C1 segment of cervical spinal cord (tissue), 14 donors: ENCODE measurements around the gene ISL2.

Experiments
- DNase-seq, 14 donors: peaks; one replicate each; lab custom pipeline; 2025; lab: John Stamatoyannopoulos, UW

ISL2 gene

DNA sequence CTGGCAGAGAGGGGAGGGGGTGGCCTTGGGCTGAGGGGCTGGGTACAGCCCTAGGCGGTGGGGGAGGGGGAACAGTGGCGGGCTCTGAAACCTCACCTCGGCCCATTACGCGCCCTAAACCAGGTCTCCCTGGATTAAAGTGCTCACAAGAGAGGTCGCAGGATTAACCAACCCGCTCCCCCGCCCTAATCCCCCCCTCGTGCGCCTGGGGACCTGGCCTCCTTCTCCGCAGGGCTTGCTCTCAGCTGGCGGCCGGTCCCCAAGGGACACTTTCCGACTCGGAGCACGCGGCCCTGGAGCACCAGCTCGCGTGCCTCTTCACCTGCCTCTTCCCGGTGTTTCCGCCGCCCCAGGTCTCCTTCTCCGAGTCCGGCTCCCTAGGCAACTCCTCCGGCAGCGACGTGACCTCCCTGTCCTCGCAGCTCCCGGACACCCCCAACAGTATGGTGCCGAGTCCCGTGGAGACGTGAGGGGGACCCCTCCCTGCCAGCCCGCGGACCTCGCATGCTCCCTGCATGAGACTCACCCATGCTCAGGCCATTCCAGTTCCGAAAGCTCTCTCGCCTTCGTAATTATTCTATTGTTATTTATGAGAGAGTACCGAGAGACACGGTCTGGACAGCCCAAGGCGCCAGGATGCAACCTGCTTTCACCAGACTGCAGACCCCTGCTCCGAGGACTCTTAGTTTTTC lies 4.9 kb downstream of the ISL2 start:
- DNase-seq, result no peak

GRCh38 chr15:76342058-76342381 lies 5.4 kb downstream of the ISL2 start:
- DNase-seq, result no peak

- no peak for DNase-seq
Observed at GRCh38 chr15:76342382-76343201, 6.0 kb downstream of the ISL2 start.

GRCh38 chr15:76343313-76343996 lies 6.9 kb downstream of the ISL2 start:
- DNase-seq, result no peak

DNA sequence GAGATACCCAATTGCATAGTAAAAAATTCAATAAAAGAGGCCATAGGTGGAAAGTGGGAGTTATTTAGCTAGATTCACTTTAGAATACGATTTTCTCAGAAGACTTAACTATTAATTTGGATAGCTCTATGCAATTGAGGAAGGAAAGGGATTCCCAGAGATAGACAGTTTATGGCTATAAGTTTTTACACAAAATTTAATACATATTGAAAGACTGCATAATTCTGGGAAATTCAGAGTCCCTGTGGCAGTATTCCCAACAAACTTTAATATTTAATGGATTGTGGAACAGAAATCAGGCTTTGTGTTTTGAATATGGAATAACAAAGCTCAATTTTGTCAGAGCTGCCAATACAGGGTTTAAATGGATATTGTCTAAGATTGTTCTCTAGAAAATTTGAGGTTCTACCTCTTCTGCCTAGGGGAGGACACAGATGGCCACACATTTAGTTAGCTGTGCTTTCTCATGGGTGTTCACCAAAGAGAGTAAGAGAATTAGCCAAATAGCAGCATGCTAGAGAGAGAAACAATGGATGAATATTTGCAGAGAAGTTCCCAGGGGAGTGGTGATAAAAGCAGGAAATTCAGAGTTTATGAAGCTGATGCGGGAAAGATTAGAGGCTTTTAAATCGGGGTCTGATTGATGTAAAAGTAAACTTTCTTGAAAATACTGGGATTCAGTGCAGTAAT lies 8.5 kb downstream of the ISL2 start:
- no peak for DNase-seq

DNA sequence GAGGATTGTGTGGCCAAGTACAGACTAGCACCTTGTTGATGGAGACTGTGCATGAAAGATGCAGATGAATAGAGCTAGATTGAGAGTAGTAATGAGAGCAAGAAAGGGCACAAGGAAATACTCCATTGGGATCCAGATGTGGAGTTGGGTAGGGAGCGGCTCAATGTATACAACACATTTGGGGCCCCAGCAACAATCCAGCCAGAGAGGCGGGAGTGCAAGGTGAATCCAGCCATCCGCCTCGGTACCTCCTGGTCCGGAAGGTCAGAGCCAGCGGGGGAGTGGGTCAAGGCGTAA lies 9.0 kb downstream of the ISL2 start:
- no peak for DNase-seq

- DNase-seq, result no peak
Observed at GRCh38 chr15:76345880-76346668, 9.5 kb downstream of the ISL2 start.

GRCh38 chr15:76346669-76347481 lies 10.3 kb downstream of the ISL2 start:
- DNase-seq, result no peak

DNA sequence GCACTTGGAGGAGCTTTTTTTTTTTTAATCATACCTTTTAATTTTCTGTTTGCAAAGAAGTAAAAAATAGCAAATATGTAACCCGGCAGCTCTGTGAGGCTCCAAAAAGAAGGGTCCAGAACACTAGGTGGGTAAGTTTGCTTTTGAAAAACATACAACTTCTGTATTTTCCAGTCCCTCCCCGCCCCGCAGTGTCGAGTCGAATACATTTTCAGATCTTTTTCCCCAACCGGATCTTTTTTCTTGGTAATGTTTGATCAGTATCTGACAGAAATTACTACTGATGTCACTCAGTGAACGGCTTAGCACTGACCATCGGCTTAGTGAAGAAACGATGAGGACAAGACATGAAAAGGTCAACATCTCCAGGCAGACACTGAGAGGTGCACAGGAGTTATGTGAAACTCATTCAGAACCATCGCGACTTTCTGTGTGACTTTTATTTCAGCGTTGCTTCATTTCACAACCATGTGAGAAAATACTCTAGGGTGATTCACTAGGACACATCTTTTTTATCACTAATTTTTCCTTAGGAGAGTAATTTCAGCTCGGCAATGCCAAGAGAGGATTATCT lies 11.0 kb downstream of the ISL2 start:
- DNase-seq, result no peak

DNA sequence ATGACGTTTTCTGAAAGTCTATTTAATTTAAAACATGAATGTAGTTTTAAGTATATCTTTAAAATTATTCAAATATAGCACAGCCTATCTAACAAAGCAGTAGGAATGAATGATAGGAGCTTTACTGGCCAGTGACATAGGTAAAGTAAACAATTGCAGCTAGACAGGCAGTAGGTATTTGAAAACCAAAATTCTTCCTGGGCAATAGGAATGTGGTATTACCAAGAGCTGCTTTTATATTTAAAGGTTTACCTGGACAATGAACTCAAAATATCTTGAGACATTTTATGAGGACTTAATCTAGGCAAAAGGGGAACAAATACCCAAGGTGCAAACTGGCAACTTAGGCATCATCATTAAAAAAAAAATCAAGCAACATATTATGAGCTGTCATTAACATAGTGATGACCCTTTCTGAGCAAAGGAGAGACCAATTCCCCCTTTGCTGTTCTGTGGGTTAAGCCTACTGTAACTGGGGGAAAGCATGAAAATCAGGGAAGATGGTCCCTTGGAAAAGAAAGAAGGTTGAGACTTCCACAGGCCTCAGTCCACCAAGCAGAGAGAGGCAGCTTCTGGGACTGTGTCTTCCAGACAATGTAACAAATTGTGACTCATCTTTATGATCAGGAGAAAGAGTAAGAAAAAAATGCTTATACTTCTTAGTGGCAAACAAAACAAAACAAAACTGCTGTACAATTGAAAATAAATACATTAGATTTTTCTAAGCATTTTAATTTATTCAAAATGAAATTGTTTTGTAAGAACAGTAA lies 12.9 kb downstream of the ISL2 start:
- DNase-seq, result no peak

GRCh38 chr15:76353023-76353577 lies 16.5 kb downstream of the ISL2 start:
- DNase-seq, result no peak

- no peak for DNase-seq
Observed at GRCh38 chr15:76353903-76354302, 17.3 kb downstream of the ISL2 start.

- no peak for DNase-seq
Observed at GRCh38 chr15:76354823-76355440, 18.4 kb downstream of the ISL2 start.

GRCh38 chr15:76358453-76358852 lies 21.9 kb downstream of the ISL2 start:
- no peak for DNase-seq

DNA sequence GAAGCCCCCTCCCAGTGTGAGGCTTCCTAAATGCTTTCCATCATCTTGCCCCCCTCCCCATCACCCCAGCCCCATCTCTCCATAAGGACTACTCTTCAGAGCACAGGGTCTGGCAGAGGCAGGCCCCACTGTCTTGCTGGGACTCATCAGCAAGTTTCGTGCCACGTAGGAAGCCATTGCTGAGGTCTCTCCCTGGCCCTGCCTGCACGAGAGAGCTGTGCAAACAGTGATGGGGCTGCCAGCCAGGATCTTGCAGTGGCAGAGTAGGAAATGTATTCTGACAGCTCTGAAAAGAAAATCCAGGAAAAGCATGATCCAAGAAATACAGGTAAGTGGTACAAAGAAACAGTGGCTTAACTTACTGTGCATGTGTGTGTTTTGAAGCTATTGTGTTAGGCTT lies 22.6 kb downstream of the ISL2 start:
- DNase-seq, result no peak

DNA sequence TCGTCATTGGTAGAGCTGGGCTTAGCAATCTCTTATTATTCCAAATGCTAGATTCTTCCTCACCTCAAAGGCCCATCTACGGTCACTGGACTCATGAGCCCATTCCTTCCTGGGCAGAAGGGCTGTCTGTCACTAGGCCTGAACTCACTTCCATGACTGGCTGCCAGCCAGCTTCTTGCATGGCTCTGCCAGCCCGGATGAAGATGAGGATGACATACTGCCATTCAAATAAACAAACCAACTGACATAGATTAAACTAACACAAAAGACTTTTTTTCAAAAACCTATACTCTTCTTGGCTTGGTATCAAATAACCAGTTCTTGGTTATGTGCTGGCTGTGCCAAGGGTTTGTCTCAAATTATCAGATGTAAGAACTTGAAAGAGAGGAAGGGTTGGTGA lies 23.8 kb downstream of the ISL2 start:
- no peak for DNase-seq

DNA sequence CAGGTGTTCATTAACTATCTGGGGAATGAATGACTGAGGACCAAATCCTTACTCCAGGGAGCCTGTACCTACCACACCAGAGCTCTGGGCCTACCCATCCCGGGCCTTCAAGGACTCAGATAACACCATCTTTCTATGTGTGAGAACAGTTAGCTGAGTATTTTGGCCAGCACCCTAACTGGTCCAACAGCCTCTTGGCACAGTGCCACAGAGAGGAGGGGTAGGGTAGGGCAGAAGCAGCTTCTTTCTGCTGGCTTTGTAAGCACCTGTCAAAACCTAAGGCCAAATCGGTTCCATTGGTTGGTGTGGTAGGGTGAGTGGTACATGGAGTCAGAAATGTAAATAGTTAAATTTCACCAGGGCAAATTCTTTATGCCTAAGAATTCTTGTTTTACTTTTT lies 26.7 kb downstream of the ISL2 start:
- DNase-seq, result no peak

- DNase-seq, result no peak
Observed at GRCh38 chr15:76366714-76367113, 30.1 kb downstream of the ISL2 start.

DNA sequence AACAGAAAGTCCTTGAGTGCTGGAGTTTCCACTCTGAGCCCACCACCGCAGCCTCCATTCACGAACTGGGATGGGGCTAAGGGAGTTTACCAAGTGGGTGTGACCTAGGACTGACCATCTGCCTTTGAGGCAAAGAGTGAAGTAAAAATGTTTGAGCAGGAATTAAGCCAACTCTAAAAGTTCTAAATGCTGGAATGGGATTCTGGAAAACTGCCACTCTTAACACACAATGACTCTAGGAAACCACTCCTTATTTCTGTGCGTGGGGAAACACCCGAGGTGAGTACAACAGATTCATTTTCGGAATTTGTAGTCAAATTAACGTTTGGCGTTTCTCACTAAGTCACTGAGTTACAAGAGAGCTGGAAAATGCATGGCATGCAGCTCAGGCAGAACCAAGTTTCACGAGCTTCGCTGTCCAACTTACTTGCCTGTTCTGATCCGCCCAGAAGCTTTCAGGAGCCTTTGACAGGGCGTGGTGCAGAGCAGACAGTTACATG lies 31.6 kb downstream of the ISL2 start:
- DNase-seq, result no peak
